H9 (cell line): ENCODE data around the gene MINDY4. TPM values are rescaled to one million over a fixed set of nuclear protein-coding genes. Genes with fewer than 3 reads are reported as not detected.

Source experiments
- DNase-seq: peaks from one replicate; pipeline ENCODE4 v3.0.0-alpha.2; 2017
- H2AFZ ChIP-seq: one replicate; pipeline ENCODE4 v1.6.1; 2013; ENCODE audit warnings: mild to moderate bottlenecking, low read length, control low read depth, moderate library complexity
- H2AK5ac ChIP-seq: 2 replicates; pipeline ENCODE4 v1.6.1; 2013; ENCODE audit warnings: low read length, control low read depth, mixed read lengths; ENCODE audit not compliant: insufficient read length
- H2BK120ac ChIP-seq: one replicate; pipeline ENCODE4 v1.6.1; 2013; ENCODE audit warnings: low read depth, mild to moderate bottlenecking, low read length, control low read depth, inconsistent platforms; ENCODE audit not compliant: poor library complexity, severe bottlenecking
- H2BK12ac ChIP-seq: 2 replicates; pipeline ENCODE4 v1.6.1; 2013; ENCODE audit warnings: low read length, control low read depth, mixed read lengths, low read depth; ENCODE audit not compliant: insufficient read length
- H2BK15ac ChIP-seq: 2 replicates; pipeline ENCODE4 v1.6.1; 2013; ENCODE audit warnings: low read depth, low read length, control low read depth
- H2BK20ac ChIP-seq: one replicate; pipeline ENCODE4 v1.6.1; 2013; ENCODE audit warnings: low read depth, mild to moderate bottlenecking, low read length, control low read depth, inconsistent platforms; ENCODE audit not compliant: poor library complexity, severe bottlenecking
- H2BK5ac ChIP-seq: 2 replicates; pipeline ENCODE4 v1.6.1; 2013; ENCODE audit warnings: low read length, control low read depth, mixed read lengths; ENCODE audit not compliant: insufficient read length
- H3K14ac ChIP-seq: 2 replicates; pipeline ENCODE4 v1.6.1; 2013; ENCODE audit warnings: low read length, control low read depth; ENCODE audit not compliant: insufficient read depth
- H3K18ac ChIP-seq: 2 replicates; pipeline ENCODE4 v1.6.1; 2013; ENCODE audit warnings: low read depth, mild to moderate bottlenecking, mixed read lengths, low read length, control low read depth; ENCODE audit not compliant: insufficient read length
- H3K23ac ChIP-seq: 2 replicates; pipeline ENCODE4 v1.6.1; 2013; ENCODE audit warnings: low read length, control low read depth, mixed read lengths, low read depth; ENCODE audit not compliant: insufficient read length
- H3K23me2 ChIP-seq: 2 replicates; pipeline ENCODE4 v1.6.1; 2013; ENCODE audit warnings: low read depth, mild to moderate bottlenecking, mixed read lengths, low read length, control low read depth; ENCODE audit not compliant: insufficient read length, poor library complexity, severe bottlenecking
- H3K27ac ChIP-seq: 2 replicates; pipeline ENCODE4 v1.5.1; 2013; ENCODE audit warnings: low read length, control low read depth, mixed read lengths, low read depth; ENCODE audit not compliant: insufficient read length
- H3K27me3 ChIP-seq: 2 replicates; pipeline ENCODE4 v1.6.1; 2013; ENCODE audit warnings: low read length, control low read depth, inconsistent platforms; ENCODE audit not compliant: insufficient read depth
- H3K4ac ChIP-seq: 2 replicates; pipeline ENCODE4 v1.6.1; 2013; ENCODE audit warnings: low read depth, mild to moderate bottlenecking, control low read depth, inconsistent platforms, low read length, moderate library complexity
- H3K4me1 ChIP-seq: 2 replicates; pipeline ENCODE4 v1.6.1; 2013; ENCODE audit warnings: low read length, control low read depth, inconsistent platforms; ENCODE audit not compliant: insufficient read depth
- H3K4me2 ChIP-seq: 2 replicates; pipeline ENCODE4 v1.6.1; 2013; ENCODE audit warnings: low read length, control low read depth, mixed read lengths; ENCODE audit not compliant: insufficient read length, insufficient read depth
- H3K56ac ChIP-seq: 2 replicates; pipeline ENCODE4 v1.6.1; 2013; ENCODE audit warnings: low read depth, mild to moderate bottlenecking, mixed read lengths, low read length, control low read depth; ENCODE audit not compliant: insufficient read length
- H3K79me1 ChIP-seq: 2 replicates; pipeline ENCODE4 v1.6.1; 2013; ENCODE audit warnings: low read depth, mild to moderate bottlenecking, moderate library complexity, low read length, control low read depth, inconsistent platforms; ENCODE audit not compliant: insufficient read depth, poor library complexity, severe bottlenecking
- H3K79me2 ChIP-seq: 2 replicates; pipeline ENCODE4 v1.6.1; 2013; ENCODE audit warnings: low read length, control low read depth, inconsistent platforms; ENCODE audit not compliant: insufficient read depth
- H3K9ac ChIP-seq: 2 replicates; pipeline ENCODE4 v1.6.1; 2013; ENCODE audit warnings: low read length, control low read depth, mixed read lengths; ENCODE audit not compliant: insufficient read length; ENCODE audit errors: extremely low read depth
- H3K9me3 ChIP-seq: one replicate; pipeline ENCODE4 v1.6.1; 2013; ENCODE audit warnings: low read depth, low read length, inconsistent platforms; ENCODE audit not compliant: control insufficient read depth
- H3T11ph ChIP-seq: one replicate; pipeline ENCODE4 v1.6.1; 2013; ENCODE audit warnings: mild to moderate bottlenecking, low read length, control low read depth, inconsistent platforms
- H4K20me1 ChIP-seq: one replicate; pipeline ENCODE4 v1.6.1; 2013; ENCODE audit not compliant: control insufficient read depth, insufficient read length, insufficient read depth
- H4K5ac ChIP-seq: 2 replicates; pipeline ENCODE4 v1.6.1; 2013; ENCODE audit warnings: low read depth, mild to moderate bottlenecking, mixed read lengths, low read length, control low read depth; ENCODE audit not compliant: insufficient read length
- H4K8ac ChIP-seq: replicated peaks from 2 replicates; pipeline ENCODE4 v1.6.1; 2013; ENCODE audit warnings: low read length, control low read depth, mixed read lengths, low read depth; ENCODE audit not compliant: insufficient read length
- H4K91ac ChIP-seq: 2 replicates; pipeline ENCODE4 v1.6.1; 2013; ENCODE audit warnings: low read depth, mild to moderate bottlenecking, moderate library complexity, mixed read lengths, low read length, control low read depth; ENCODE audit not compliant: insufficient read length
- H3K27ac Mint-ChIP-seq, 3 experiments: 2 replicates in 2 of 3; 3 replicates in 1 of 3; pipeline ENCODE4 v1.8.0; 2020 to 2021; ENCODE audit warnings: mixed read lengths in 3 of 3, mild to moderate bottlenecking in 1 of 3, moderate library complexity in 1 of 3
- H3K27me3 Mint-ChIP-seq: 2 replicates; pipeline ENCODE4 v1.8.0; 2021; ENCODE audit warnings: low read depth, mild to moderate bottlenecking, moderate library complexity, mixed read lengths
- H3K36me3 Mint-ChIP-seq, 3 experiments: 2 replicates in 2 of 3; 3 replicates in 1 of 3; pipeline ENCODE4 v1.8.0; 2020 to 2021; ENCODE audit warnings: low read depth in 3 of 3, mixed read lengths in 3 of 3; ENCODE audit not compliant: insufficient read depth in 1 of 3
- H3K4me1 Mint-ChIP-seq, 2 experiments: 2 replicates each; pipeline ENCODE4 v1.8.0; 2020; ENCODE audit warnings: mixed read lengths in 2 of 2
- H3K4me3 Mint-ChIP-seq, 2 experiments: 2 replicates in 1 of 2; 3 replicates in 1 of 2; pipeline ENCODE4 v1.8.0; 2020 to 2021; ENCODE audit warnings: mild to moderate bottlenecking in 2 of 2, mixed read lengths in 2 of 2, moderate library complexity in 1 of 2
- H3K9me3 Mint-ChIP-seq, 2 experiments: 2 replicates in 1 of 2; 3 replicates in 1 of 2; pipeline ENCODE4 v1.8.0; 2020; ENCODE audit warnings: mild to moderate bottlenecking in 2 of 2, mixed read lengths in 2 of 2, moderate library complexity in 1 of 2
- CTCF ChIP-seq: fragments of 200-600 bp; sonication (generic); conservative IDR thresholded peaks from 3 replicates; pipeline ENCODE4 v1.8.0; 2021; ENCODE audit warnings: antibody characterized with exemption, mild to moderate bottlenecking
- WGBS: extraction: QIAGEN DNeasy Blood & Tissue Kit; methylation state at CpG from one replicate; pipeline ENCODE4 v1.1.7; 2013; ENCODE audit warnings: missing lambda C conversion rate, low lambda C conversion rate, mixed read lengths; ENCODE audit not compliant: insufficient read length; ENCODE audit errors: extremely low coverage; 5-methylcytosine and 5-hydroxymethylcytosine counted together
- total RNA-seq: library from RNA; stranded (reverse); gene quantifications from 2 replicates; pipeline ENCODE4 v1.2.1, GENCODE V29; 2021

MINDY4 gene
- total RNA-seq, 1 experiment from 2014 or later, result 3.1 TPM

- WGBS, result no CpG with 5 or more reads among the region's 13 CpGs
- Histone ChIP-seq H4K8ac (no peak overlapping the region), H3K18ac (no peak overlapping the region), H3K14ac (no peak overlapping the region; the same call in 1 of the 2 replicates), H3K79me1 (no peaks in the 10 kb centered on the region), H2BK5ac (no peak overlapping the region), H3T11ph (no peak overlapping the region), H3K4me2 (no peak overlapping the region), H2BK120ac (no peak overlapping the region), H2BK20ac (no peak overlapping the region), H4K20me1 (no peaks in the 10 kb centered on the region), H3K79me2 (no peaks in the 10 kb centered on the region), H3K9me3 (no peaks in the 10 kb centered on the region), H3K4ac (no peak overlapping the region), H4K91ac (no peak overlapping the region), H3K9ac (no peak overlapping the region), H4K5ac (no peak overlapping the region), H3K27me3 (no peaks in the 10 kb centered on the region), H3K27ac (no peak overlapping the region), H3K23me2 (no peaks in the 10 kb centered on the region), H2BK12ac (no peak overlapping the region), H3K23ac (no peak overlapping the region), H2AFZ (no peak overlapping the region), H3K56ac (no peak overlapping the region), H2BK15ac (no peak overlapping the region), H3K4me1 (no peaks in the 10 kb centered on the region), H2AK5ac (no peak overlapping the region)
- H3K27me3 Mint-ChIP-seq, result peaks cover 7% of the 10 kb centered on the region; the same call in 1 of the 2 replicates
- no peaks in the 10 kb centered on the region; a peak in 1 of 5 replicates for H3K9me3 Mint-ChIP-seq
- no peaks in the 10 kb centered on the region for H3K36me3 Mint-ChIP-seq
- no peak for TF ChIP-seq CTCF
- no peak for DNase-seq
- H3K4me3 Mint-ChIP-seq, result no peak overlapping the region
- H3K4me1 Mint-ChIP-seq, result peaks cover 4 to 17% of the 10 kb centered on the region in 2 experiments; a peak in 3 of 4 replicates
- no peak overlapping the region; a peak in 1 of 7 replicates for H3K27ac Mint-ChIP-seq
Measured at GRCh38 chr7:30896783-30897637, 125.8 kb downstream of the MINDY4 start.
